GM23338 (cell line): ENCODE data around the gene SUPT7L. TPM values are rescaled to one million over a fixed set of nuclear protein-coding genes. Genes with fewer than 3 reads are reported as not detected.

Experiments used
- ATAC-seq: fragments of 200-7000 bp; cut with Tn5 transposase; 3 replicates; pipeline ENCODE4 v1.9.1; 2020
- DNase-seq: peaks from one replicate; pipeline ENCODE4 v3.0.0-alpha.2; 2015; ENCODE audit warnings: low spot score
- H2AFZ ChIP-seq: fragments of 200-600 bp; sonication (generic); 2 replicates; pipeline ENCODE4 v1.8.0; 2016; ENCODE audit warnings: antibody characterized with exemption, mild to moderate bottlenecking, moderate library complexity
- H3F3A ChIP-seq: fragments of 200-600 bp; sonication (generic); replicated peaks from 2 replicates; pipeline ENCODE4 v1.8.0; 2017; ENCODE audit warnings: antibody characterized with exemption, mixed run types, low read depth
- H3K27ac ChIP-seq: fragments of 200-600 bp; sonication (generic); 2 replicates; pipeline ENCODE4 v1.6.1; 2016; ENCODE audit warnings: low read depth
- H3K27me3 ChIP-seq: fragments of 200-600 bp; sonication (generic); 2 replicates; pipeline ENCODE4 v1.8.0; 2016; ENCODE audit warnings: mild to moderate bottlenecking, mixed run types, moderate library complexity; ENCODE audit not compliant: insufficient read depth
- H3K36me3 ChIP-seq: fragments of 200-600 bp; sonication (generic); 2 replicates; pipeline ENCODE4 v1.8.0; 2016; ENCODE audit warnings: mild to moderate bottlenecking; ENCODE audit not compliant: insufficient read depth
- H3K4me1 ChIP-seq: fragments of 200-600 bp; sonication (generic); 2 replicates; pipeline ENCODE4 v1.8.0; 2016; ENCODE audit warnings: mild to moderate bottlenecking, moderate library complexity; ENCODE audit not compliant: insufficient read depth
- H3K4me2 ChIP-seq: fragments of 200-600 bp; sonication (generic); 2 replicates; pipeline ENCODE4 v1.7.1; 2017; ENCODE audit warnings: mixed run types
- H3K4me3 ChIP-seq: fragments of 200-600 bp; sonication (generic); 2 replicates; pipeline ENCODE4 v1.6.1; 2016; ENCODE audit warnings: mixed run types
- H3K79me2 ChIP-seq: fragments of 200-600 bp; sonication (generic); replicated peaks from 2 replicates; pipeline ENCODE4 v1.8.0; 2017; ENCODE audit warnings: mild to moderate bottlenecking; ENCODE audit not compliant: insufficient read depth
- H3K9me2 ChIP-seq: fragments of 200-600 bp; sonication (generic); 2 replicates; pipeline ENCODE4 v1.8.0; 2017; ENCODE audit not compliant: insufficient read depth
- H4K20me1 ChIP-seq: fragments of 200-600 bp; sonication (generic); replicated peaks from 2 replicates; pipeline ENCODE4 v1.8.0; 2017; ENCODE audit warnings: mild to moderate bottlenecking; ENCODE audit not compliant: insufficient read depth
- H3K27ac Mint-ChIP-seq: 2 replicates; pipeline ENCODE4 v1.8.0; 2020; ENCODE audit warnings: inconsistent platforms, mild to moderate bottlenecking, moderate library complexity, mixed read lengths
- H3K27me3 Mint-ChIP-seq: 3 replicates; pipeline ENCODE4 v1.8.0; 2022; ENCODE audit warnings: low read depth, mild to moderate bottlenecking, moderate library complexity, mixed read lengths, inconsistent platforms; ENCODE audit not compliant: insufficient read depth, poor library complexity
- H3K36me3 Mint-ChIP-seq: 3 replicates; pipeline ENCODE4 v1.8.0; 2021; ENCODE audit warnings: low read depth, mild to moderate bottlenecking, inconsistent platforms, moderate library complexity, mixed read lengths
- H3K4me1 Mint-ChIP-seq: 3 replicates; pipeline ENCODE4 v1.8.0; 2020; ENCODE audit warnings: mild to moderate bottlenecking, inconsistent platforms, mixed read lengths
- H3K4me3 Mint-ChIP-seq: 3 replicates; pipeline ENCODE4 v1.8.0; 2021; ENCODE audit warnings: moderate library complexity, mild to moderate bottlenecking, inconsistent platforms, mixed read lengths
- H3K9me3 Mint-ChIP-seq: 3 replicates; pipeline ENCODE4 v1.8.0; 2020; ENCODE audit warnings: moderate library complexity, mild to moderate bottlenecking, inconsistent platforms, mixed read lengths
- CREB1 ChIP-seq: fragments of 250-450 bp; sonication (Bioruptor Pico); IDR thresholded peaks from 2 replicates; pipeline ENCODE4 v1.5.0; 2020; ENCODE audit warnings: low read depth, mild to moderate bottlenecking, moderate library complexity
- ETS1 ChIP-seq: IDR thresholded peaks from 2 replicates; pipeline ENCODE4 v1.6.1; 2016; ENCODE audit warnings: antibody characterized with exemption
- EZH2 ChIP-seq: fragments of 200-600 bp; sonication (generic); IDR thresholded peaks from one replicate; pipeline ENCODE4 v1.8.0; 2017; ENCODE audit warnings: antibody characterized with exemption, mild to moderate bottlenecking, low read depth; ENCODE audit not compliant: unreplicated experiment
- EZH2phosphoT487 ChIP-seq: fragments of 200-600 bp; sonication (generic); IDR thresholded peaks from one replicate; pipeline ENCODE4 v1.8.1; 2018; ENCODE audit warnings: antibody characterized with exemption; ENCODE audit not compliant: unreplicated experiment
- JUNB ChIP-seq: IDR thresholded peaks from one replicate; pipeline ENCODE4 v1.6.1; 2016; ENCODE audit warnings: antibody characterized with exemption; ENCODE audit not compliant: unreplicated experiment
- REST ChIP-seq: IDR thresholded peaks from one replicate; pipeline ENCODE4 v1.6.1; 2018; ENCODE audit warnings: antibody characterized with exemption; ENCODE audit not compliant: unreplicated experiment
- ZNF114 ChIP-seq: fragments of 250-450 bp; sonication (Bioruptor Pico); IDR thresholded peaks from 2 replicates; pipeline ENCODE4 v1.5.0; 2020; ENCODE audit warnings: mild to moderate bottlenecking, moderate library complexity
- ZNF331 ChIP-seq: fragments of 250-450 bp; sonication (Bioruptor Pico); IDR thresholded peaks from 2 replicates; pipeline ENCODE4 v1.5.0; 2020; ENCODE audit warnings: low read depth, mild to moderate bottlenecking, moderate library complexity
- ZNF462 ChIP-seq: fragments of 250-450 bp; sonication (Bioruptor Pico); IDR thresholded peaks from 2 replicates; pipeline ENCODE4 v1.5.0; 2020; ENCODE audit warnings: mild to moderate bottlenecking, moderate library complexity
- polyA plus RNA-seq: library from polyadenylated mRNA; unstranded; fragments of >200 nt; fragmentation: Nextera tagmentation; extraction: Ambion mirVana; gene quantifications from 2 replicates; pipeline ENCODE4 v1.2.1, GENCODE V29; 2016
- total RNA-seq: library from RNA; depleted of rRNA; stranded (reverse); fragments of >200 nt; shearing (Covaris generic); gene quantifications from 2 replicates; pipeline ENCODE4 v1.2.3, GENCODE V29; 2014

The SUPT7L gene
- total and polyA plus RNA-seq, 2 experiments from 2014 or later: 13.7 to 16.5 TPM

- no peak for TF ChIP-seq ZNF462 (CRISPR knock-in tag)
- TF ChIP-seq ZNF114: no peak
- TF ChIP-seq EZH2: no peak
Measured at GRCh38 chr2:27651056-27651455, 12.4 kb downstream of the SUPT7L start (continued).

- H3K27ac Mint-ChIP-seq: no peak overlapping the region
- H3K4me3 Mint-ChIP-seq: no peak overlapping the region
- H3K9me3 Mint-ChIP-seq: no peaks in the 10 kb centered on the region
- H3K36me3 ChIP-seq: peaks cover 44% of the 10 kb centered on the region
- no peak overlapping the region for H2AFZ ChIP-seq
- H3F3A ChIP-seq: no peaks in the 10 kb centered on the region
- no peaks in the 10 kb centered on the region for H3K4me1 Mint-ChIP-seq
- H3K36me3 Mint-ChIP-seq: peaks cover 39% of the 10 kb centered on the region
- no peak for DNase-seq
- H3K4me1 ChIP-seq: no peaks in the 10 kb centered on the region
- H3K27me3 ChIP-seq: no peaks in the 10 kb centered on the region
- no peak for ATAC-seq
- H3K27ac ChIP-seq: no peak overlapping the region
- H3K27me3 Mint-ChIP-seq: peaks cover 2% of the 10 kb centered on the region
- H3K79me2 ChIP-seq: no peaks in the 10 kb centered on the region
- H3K4me2 ChIP-seq: no peak overlapping the region
- no peak overlapping the region for H3K4me3 ChIP-seq
- H4K20me1 ChIP-seq: 0 out of 2 replicates have a peak, but pooled peaks cover 7% of the 10 kb centered on the region
- H3K9me2 ChIP-seq: no peaks in the 10 kb centered on the region
- TF ChIP-seq ZNF331: no peak
- no peak for TF ChIP-seq ETS1
- TF ChIP-seq EZH2phosphoT487: no peak
- no peak for TF ChIP-seq REST
- TF ChIP-seq CREB1 (CRISPR knock-in tag): no peak
- TF ChIP-seq JUNB: no peak
Measured at GRCh38 chr2:27647737-27648136, 15.7 kb downstream of the SUPT7L start.
